RCC 7860 (cell line): ENCODE results near the gene TIGD4.
"Not testable (repeated sequence)": the region's sequence is repeated elsewhere in the genome, so short reads cannot be mapped to it uniquely, and the experiment has no call there.

Experiments
- DNase-seq: peaks from one replicate; pipeline ENCODE4 v3.0.0-alpha.2; 2015; ENCODE audit warnings: low spot score
- FAIRE-seq: peaks from 2 replicates; lab custom pipeline; 2012; peaks lifted over from hg19 to GRCh38; lab: Jason Lieb, UNC

Gene TIGD4

GRCh38 chr4:152784490-152785350 lies 5.2 kb upstream of the TIGD4 start:
- FAIRE-seq = no peak

GRCh38 chr4:152780267-152780778 lies 793 bp upstream of the TIGD4 start:
- FAIRE-seq (no peak), DNase-seq (peak; percentile 4)

More at GRCh38 chr4:152784490-152785350, 5.2 kb upstream of the TIGD4 start:
- no peak for DNase-seq

- DNase-seq = peak; percentile 4
- FAIRE-seq = no peak
These were observed 646 bp downstream of the TIGD4 start for GRCh38 chr4:152778656-152779512.

GRCh38 chr4:152777488-152777887 lies 2.0 kb downstream of the TIGD4 start:
- DNase-seq (no peak), FAIRE-seq (no peak)

- no peak for FAIRE-seq
- no peak for DNase-seq
These were observed 3.2 kb downstream of the TIGD4 start for GRCh38 chr4:152776352-152776751.

GRCh38 chr4:152773953-152774352 lies 5.6 kb downstream of the TIGD4 start:
- DNase-seq (no peak), FAIRE-seq (no peak)

- no peak for FAIRE-seq
These were observed 6.2 kb downstream of the TIGD4 start for GRCh38 chr4:152773339-152773738.

GRCh38 chr4:152771741-152772533 lies 7.6 kb downstream of the TIGD4 start:
- FAIRE-seq = no peak

More at GRCh38 chr4:152773339-152773738, 6.2 kb downstream of the TIGD4 start:
- DNase-seq = no peak

GRCh38 chr4:152765069-152765737 lies 14.3 kb downstream of the TIGD4 start:
- not testable (repeated sequence) for DNase-seq, FAIRE-seq

More at GRCh38 chr4:152771741-152772533, 7.6 kb downstream of the TIGD4 start:
- DNase-seq = no peak

GRCh38 chr4:152763796-152764195 lies 15.7 kb downstream of the TIGD4 start:
- DNase-seq (no peak), FAIRE-seq (no peak)

GRCh38 chr4:152748619-152749018 lies 30.9 kb downstream of the TIGD4 start:
- FAIRE-seq (no peak), DNase-seq (no peak)

GRCh38 chr4:152747444-152747843 lies 32.1 kb downstream of the TIGD4 start:
- FAIRE-seq = no peak
- DNase-seq = no peak

- no peak for DNase-seq
- no peak for FAIRE-seq
These were observed 40.7 kb downstream of the TIGD4 start for GRCh38 chr4:152738827-152739226.

- DNase-seq (no peak), FAIRE-seq (no peak)
These were observed 43.6 kb downstream of the TIGD4 start for GRCh38 chr4:152735906-152736305.

GRCh38 chr4:152735396-152735859 lies 44.1 kb downstream of the TIGD4 start:
- FAIRE-seq (no peak), DNase-seq (peak; percentile 27)

- DNase-seq (no peak), FAIRE-seq (no peak)
These were observed 44.9 kb downstream of the TIGD4 start for GRCh38 chr4:152734699-152735050.

GRCh38 chr4:152734015-152734698 lies 45.4 kb downstream of the TIGD4 start:
- DNase-seq = no peak
- FAIRE-seq = no peak

GRCh38 chr4:152731997-152732396 lies 47.5 kb downstream of the TIGD4 start:
- DNase-seq (no peak), FAIRE-seq (no peak)

GRCh38 chr4:152729466-152729865 lies 50.1 kb downstream of the TIGD4 start:
- DNase-seq = no peak
- no peak for FAIRE-seq
